Stimulated activated naive CD8-positive, alpha-beta T cell treated with anti-CD3 and anti-CD28 coated beads, Interleukin-15, Interleukin-2, amounts not matched to agents 100 ng/mL and 50 ng/mL, for 24 hours (primary cell): ENCODE measurements around the gene CTDSP1.

Experiments
- H3K27ac Mint-ChIP-seq: one replicate; pipeline ENCODE4 v1.8.0; 2021; ENCODE audit warnings: mild to moderate bottlenecking, mixed read lengths
- H3K27me3 Mint-ChIP-seq: one replicate; pipeline ENCODE4 v1.8.0; 2021; ENCODE audit warnings: mixed read lengths
- H3K36me3 Mint-ChIP-seq: one replicate; pipeline ENCODE4 v1.8.0; 2021; ENCODE audit warnings: low read depth, mixed read lengths
- H3K4me1 Mint-ChIP-seq: one replicate; pipeline ENCODE4 v1.8.0; 2021; ENCODE audit warnings: low read depth, mixed read lengths
- H3K4me3 Mint-ChIP-seq: one replicate; pipeline ENCODE4 v1.8.0; 2021; ENCODE audit warnings: mild to moderate bottlenecking, mixed read lengths
- H3K9me3 Mint-ChIP-seq: one replicate; pipeline ENCODE4 v1.8.0; 2021; ENCODE audit warnings: mixed read lengths

Gene CTDSP1

DNA sequence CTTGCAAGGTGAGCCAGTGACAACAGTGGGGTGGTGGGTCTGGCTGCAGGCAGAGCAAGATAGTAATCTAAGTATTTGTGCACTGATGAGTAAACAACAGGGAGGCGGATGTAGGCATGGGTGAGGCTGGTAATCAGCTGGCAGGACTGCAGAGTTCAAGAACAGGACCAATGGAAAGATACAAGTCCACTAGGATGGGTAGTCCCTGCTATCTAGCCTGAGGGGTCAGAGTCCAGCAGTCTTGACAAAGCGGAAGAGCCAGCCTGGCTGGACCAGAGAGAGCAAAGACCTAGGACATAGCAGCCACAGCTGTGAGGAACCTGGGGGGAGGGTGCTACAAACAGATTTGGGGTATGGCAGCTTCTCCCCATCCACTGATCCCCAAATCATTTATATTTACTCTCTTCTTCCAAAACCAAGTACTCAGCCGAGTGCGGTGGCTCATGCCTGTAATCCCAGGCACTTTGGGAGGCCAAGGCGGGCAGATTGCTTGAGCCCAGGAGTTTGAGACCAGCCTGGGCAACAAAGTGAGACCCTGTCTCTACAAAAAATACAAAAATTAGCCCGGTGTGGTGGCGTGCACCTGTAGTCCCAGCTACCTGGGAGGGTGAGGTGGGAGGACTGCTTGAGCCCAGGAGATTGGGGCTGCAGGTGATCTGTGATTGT lies 45.2 kb downstream of the CTDSP1 start:
- Mint-ChIP-seq H3K27ac (no peak overlapping the region), H3K4me1 (no peaks in the 10 kb centered on the region), H3K36me3 (peaks cover 19% of the 10 kb centered on the region), H3K9me3 (no peaks in the 10 kb centered on the region), H3K4me3 (no peak overlapping the region), H3K27me3 (no peaks in the 10 kb centered on the region)

DNA sequence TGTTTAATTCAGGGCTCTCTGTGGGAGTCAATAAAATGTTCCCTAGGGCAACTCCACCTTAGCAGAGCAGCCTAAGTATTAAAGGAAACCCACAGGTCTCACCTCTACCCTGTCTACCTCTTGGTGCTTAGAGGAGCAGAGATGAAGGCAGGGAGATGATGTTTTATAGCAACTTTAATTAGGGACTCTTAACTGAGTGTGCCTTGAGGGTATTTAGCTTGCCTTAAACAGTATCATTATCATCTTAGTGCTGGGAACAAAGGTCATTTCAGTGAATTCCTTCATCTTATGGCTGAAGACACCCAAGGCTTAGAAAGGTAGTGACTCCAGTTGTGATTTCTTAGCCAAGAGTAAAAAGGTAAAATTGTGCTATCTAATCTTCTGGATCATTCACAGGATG lies 45.9 kb downstream of the CTDSP1 start:
- Mint-ChIP-seq H3K4me3 (no peak overlapping the region), H3K9me3 (no peaks in the 10 kb centered on the region), H3K36me3 (peaks cover 26% of the 10 kb centered on the region), H3K27ac (no peak overlapping the region), H3K4me1 (no peaks in the 10 kb centered on the region), H3K27me3 (no peaks in the 10 kb centered on the region)

DNA sequence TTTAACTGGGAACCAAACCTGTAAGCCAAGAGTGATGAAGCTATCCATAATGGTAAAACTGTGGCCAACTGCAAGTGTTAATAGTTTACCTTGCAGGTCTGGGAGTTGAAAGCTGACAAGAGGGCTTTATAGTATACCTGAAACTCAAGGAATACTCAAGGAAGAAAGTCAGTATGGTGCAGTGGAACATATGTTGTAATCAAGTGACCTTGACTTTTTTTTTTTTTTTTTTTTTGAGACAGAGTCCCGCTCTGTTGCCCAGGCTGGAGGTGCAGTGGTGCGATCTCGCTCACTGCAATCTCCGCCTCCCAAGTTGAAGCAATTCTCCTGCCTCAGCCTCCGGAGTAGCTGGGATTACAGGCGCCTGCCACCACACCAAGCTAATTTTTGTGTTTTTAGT lies 46.9 kb downstream of the CTDSP1 start:
- Mint-ChIP-seq H3K36me3 (peaks cover 28% of the 10 kb centered on the region), H3K27me3 (no peaks in the 10 kb centered on the region), H3K9me3 (no peaks in the 10 kb centered on the region), H3K4me1 (no peaks in the 10 kb centered on the region), H3K27ac (no peak overlapping the region), H3K4me3 (no peak overlapping the region)

DNA sequence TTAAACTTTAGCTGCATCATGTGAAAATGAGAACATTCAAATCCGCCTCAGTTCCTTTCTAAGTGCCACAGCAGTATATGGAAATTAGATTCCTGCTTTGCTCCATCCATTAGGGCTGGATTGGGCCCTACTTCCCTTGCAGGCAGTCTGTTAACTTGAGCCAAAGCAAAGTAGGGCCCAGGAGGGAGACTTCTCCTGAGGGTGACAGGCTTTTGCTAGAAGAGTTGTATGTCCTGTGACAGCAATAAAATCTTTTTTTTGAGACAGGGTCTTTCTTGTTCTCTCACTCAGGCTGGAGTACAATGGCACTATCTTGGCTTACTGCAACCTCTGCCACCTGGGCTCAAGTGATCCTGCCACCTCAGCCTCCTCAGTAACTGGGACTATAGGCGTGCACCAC lies 47.4 kb downstream of the CTDSP1 start:
- no peaks in the 10 kb centered on the region for H3K27me3 Mint-ChIP-seq
- H3K27ac Mint-ChIP-seq = no peak overlapping the region
- peaks cover 31% of the 10 kb centered on the region for H3K36me3 Mint-ChIP-seq
- H3K4me3 Mint-ChIP-seq = no peak overlapping the region
- no peaks in the 10 kb centered on the region for H3K9me3 Mint-ChIP-seq
- no peaks in the 10 kb centered on the region for H3K4me1 Mint-ChIP-seq

DNA sequence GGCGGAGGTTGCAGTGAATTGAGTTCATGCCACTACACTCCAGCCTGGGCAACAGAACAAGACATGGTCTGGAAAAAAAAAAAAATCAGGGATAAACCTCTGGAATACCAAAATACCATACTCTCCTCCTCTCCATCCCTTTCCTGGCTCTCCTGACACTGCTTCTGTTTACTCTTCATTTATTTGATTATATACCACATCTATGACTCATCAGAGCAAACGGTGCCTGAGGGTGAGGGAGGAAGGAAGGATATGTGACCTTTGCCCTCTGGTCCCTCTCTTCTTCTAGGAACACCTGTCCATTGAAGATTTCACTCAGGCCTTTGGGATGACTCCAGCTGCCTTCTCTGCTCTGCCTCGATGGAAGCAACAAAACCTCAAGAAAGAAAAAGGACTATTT lies 49.3 kb downstream of the CTDSP1 start:
- Mint-ChIP-seq H3K27ac (no peak overlapping the region), H3K36me3 (peaks cover 47% of the 10 kb centered on the region), H3K4me3 (no peak overlapping the region), H3K4me1 (no peaks in the 10 kb centered on the region), H3K9me3 (no peaks in the 10 kb centered on the region), H3K27me3 (no peaks in the 10 kb centered on the region)

DNA sequence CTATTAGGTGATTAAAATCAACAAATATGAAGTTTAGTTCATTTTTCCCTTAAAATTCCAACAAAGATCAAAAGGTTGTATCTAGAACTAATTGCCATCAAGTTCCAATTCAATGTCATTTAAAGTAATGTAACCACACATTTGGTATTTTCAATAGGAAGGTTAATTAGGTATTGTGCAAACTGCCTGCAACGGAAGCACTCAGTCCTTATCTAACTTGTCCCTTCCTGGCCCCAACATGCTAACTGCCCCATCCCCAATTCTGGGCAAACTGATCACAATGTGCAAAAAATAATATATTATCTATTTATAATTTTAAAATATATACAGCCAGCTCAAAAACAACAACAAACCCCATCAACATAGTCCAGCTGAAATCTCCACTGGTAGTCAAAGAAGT lies 52.4 kb downstream of the CTDSP1 start:
- Mint-ChIP-seq H3K4me3 (no peak overlapping the region), H3K9me3 (peaks cover 10% of the 10 kb centered on the region), H3K4me1 (no peaks in the 10 kb centered on the region), H3K27ac (no peak overlapping the region), H3K36me3 (peaks cover 74% of the 10 kb centered on the region), H3K27me3 (no peaks in the 10 kb centered on the region)
